ENCODE results near the gene LYAR. TPM values are rescaled to one million over a fixed set of nuclear protein-coding genes. Genes with fewer than 3 reads are reported as not detected.
A peak's percentile ranks its signal among the peaks of the same experiment; 100 is the strongest.

Gene LYAR
- total RNA-seq, 2 donors from 2014 or later, result 25.5 to 41.0 TPM

DNA sequence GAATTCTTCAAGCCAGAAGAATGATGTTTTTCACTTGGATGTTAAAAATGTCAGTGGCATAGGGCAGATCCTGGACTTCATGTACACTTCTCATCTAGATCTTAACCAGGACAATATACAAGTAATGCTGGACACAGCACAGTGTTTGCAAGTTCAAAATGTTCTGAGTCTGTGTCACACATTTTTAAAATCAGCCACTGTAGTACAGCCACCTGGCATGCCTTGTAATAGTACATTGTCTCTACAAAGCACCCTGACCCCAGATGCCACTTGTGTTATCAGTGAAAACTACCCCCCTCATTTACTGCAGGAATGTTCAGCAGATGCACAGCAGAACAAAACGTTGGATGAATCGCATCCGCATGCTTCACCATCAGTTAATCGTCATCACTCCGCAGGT lies 12.0 kb upstream of the LYAR start:
- no peak overlapping the region for H3K4me3 Mint-ChIP-seq
- no peaks in the 10 kb centered on the region for H3K9me3 Mint-ChIP-seq
- H3K27me3 Mint-ChIP-seq (ENCODE audit: low read depth), result no peaks in the 10 kb centered on the region
- no peak overlapping the region for H3K27ac Mint-ChIP-seq
- DNase-seq (no peak), ATAC-seq (replicated peaks in 1 of 2) (no peak)
- no peaks in the 10 kb centered on the region for H3K4me1 Mint-ChIP-seq (ENCODE audit: low read depth)
- H3K36me3 Mint-ChIP-seq (ENCODE audit: insufficient read depth in 2 of 2), result peaks cover 2 to 7% of the 10 kb centered on the region in 2 donors

DNA sequence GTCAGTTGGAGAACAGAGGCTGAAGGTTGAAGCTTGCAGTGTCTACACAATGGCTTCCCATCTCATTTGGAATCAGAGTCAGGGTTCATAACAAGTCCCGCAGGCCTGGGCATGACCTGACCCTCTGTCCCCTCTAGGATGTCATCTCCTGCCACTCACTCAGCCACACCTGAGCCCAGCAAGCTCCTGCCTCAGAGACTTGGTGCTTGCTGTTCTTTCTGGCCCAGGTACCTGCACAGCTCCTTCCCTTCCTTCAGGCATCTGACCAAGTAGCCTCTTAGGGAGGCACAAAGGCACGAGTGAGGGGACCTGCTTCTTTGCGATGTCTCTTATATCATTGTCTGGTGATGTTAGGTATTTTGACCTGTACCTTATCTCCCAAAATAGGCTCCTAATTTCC lies 9.1 kb upstream of the LYAR start:
- DNase-seq (no peak), ATAC-seq (replicated peaks in 1 of 2) (no peak)
- H3K9me3 Mint-ChIP-seq, result no peaks in the 10 kb centered on the region
- H3K4me3 Mint-ChIP-seq, result no peak overlapping the region
- H3K36me3 Mint-ChIP-seq (ENCODE audit: insufficient read depth in 2 of 2), result peaks cover 6 to 17% of the 10 kb centered on the region in 2 donors
- no peaks in the 10 kb centered on the region for H3K27me3 Mint-ChIP-seq (ENCODE audit: low read depth)
- peaks cover 16% of the 10 kb centered on the region for H3K4me1 Mint-ChIP-seq (ENCODE audit: low read depth)
- H3K27ac Mint-ChIP-seq, result peak overlapping the region; percentile 29

DNA sequence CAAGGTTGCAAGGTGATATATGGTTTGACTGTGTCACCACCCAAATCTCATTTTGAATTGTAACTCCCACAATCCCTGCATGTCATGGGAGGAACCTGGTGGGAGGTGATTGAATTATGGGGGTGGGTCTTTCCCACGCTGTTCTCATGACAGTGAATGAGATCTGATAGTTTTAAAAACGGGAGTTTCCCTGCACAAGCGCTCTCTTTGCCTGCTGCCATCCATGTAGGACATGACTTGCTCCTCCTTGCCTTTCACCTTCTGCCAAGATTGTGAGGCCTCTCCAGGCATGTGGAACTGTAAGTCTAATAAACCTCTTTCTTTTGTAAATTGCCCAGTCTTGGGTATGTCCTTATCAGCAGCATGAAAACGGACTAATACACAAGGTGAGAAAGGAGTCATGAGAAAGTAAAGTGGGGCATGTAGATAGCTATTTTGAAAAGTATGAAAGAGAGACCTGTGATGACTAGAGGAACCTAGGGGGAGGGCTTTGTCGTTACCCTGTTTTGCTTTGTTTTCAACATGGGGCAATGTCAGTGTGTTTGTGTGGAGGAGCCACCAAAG lies 6.4 kb upstream of the LYAR start:
- Mint-ChIP-seq H3K36me3 (ENCODE audit: insufficient read depth in 2 of 2) (peaks cover 6 to 9% of the 10 kb centered on the region in 2 donors), H3K27me3 (ENCODE audit: low read depth) (no peaks in the 10 kb centered on the region), H3K4me3 (no peak overlapping the region), H3K9me3 (no peaks in the 10 kb centered on the region), H3K27ac (no peak overlapping the region), H3K4me1 (ENCODE audit: low read depth) (peaks cover 22% of the 10 kb centered on the region)
- no peak for DNase-seq
- no peak for ATAC-seq (replicated peaks in 1 of 2)

DNA sequence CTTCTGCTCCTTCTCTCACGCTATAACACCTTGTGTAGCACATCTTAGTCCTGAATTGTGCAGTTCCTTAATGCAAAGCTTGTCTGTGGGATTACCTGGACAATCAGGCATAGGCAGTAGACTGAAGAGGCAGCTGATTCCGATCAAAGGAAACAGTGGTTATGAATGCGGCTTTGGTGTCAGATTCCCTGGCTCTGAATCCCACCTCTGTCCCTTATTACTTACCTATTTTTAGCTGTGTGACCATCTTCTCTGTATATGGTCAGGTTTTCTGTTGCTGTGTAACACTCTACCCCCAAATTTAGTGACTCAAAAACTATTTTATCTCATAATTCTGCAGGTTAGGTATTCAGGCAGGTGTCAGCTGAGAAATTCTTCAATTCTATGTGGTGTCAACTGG lies 3.3 kb upstream of the LYAR start:
- no peaks in the 10 kb centered on the region for H3K9me3 Mint-ChIP-seq
- H3K4me3 Mint-ChIP-seq, result no peak overlapping the region
- H3K27ac Mint-ChIP-seq, result no peak overlapping the region
- H3K4me1 Mint-ChIP-seq (ENCODE audit: low read depth), result peaks cover 42% of the 10 kb centered on the region
- H3K36me3 Mint-ChIP-seq (ENCODE audit: insufficient read depth in 2 of 2), result peaks cover 5 to 9% of the 10 kb centered on the region in 2 donors
- DNase-seq (no peak), ATAC-seq (replicated peaks in 1 of 2) (no peak)
- H3K27me3 Mint-ChIP-seq (ENCODE audit: low read depth), result no peaks in the 10 kb centered on the region

DNA sequence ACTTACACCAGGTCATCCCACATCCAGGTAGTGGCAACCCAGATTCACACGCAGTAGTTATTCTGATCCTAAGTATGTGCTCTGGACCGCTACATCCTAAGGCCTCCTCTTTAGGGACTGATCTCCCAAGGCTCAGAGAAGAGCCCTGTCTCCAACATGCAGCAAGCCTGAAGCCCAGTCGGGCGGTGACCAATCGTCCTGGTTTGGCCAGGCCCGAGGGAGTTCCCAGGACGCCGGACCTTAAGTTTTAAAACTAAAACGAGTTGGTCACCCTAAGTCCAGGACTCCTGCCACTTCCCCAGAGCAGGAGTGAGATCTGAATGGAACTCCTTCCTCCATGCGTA lies 385 bp downstream of the LYAR start:
- Mint-ChIP-seq H3K27me3 (ENCODE audit: low read depth) (no peaks in the 10 kb centered on the region), H3K4me1 (ENCODE audit: low read depth) (peaks cover 43% of the 10 kb centered on the region)

DNA sequence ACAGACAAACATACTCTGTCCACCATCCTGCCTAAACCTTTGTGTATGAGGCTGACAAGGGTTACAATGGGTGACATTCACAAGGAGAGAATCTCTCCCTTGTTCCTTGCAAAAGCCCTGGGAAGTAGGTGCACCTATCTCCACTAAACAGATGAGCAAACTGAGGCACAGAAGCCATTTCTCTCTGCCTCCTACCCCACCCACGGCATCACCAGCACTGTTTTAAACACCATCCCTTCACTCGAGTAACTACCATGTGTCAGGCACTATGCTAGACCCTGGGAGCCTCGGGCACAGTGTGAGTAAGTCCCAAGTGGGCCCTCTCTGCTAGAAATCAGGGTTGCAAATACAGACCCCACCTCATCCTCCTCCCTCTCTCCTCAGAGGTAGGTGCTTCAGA lies 899 bp downstream of the LYAR start:
- Mint-ChIP-seq H3K27ac (peak overlapping the region; percentile 66), H3K27me3 (ENCODE audit: low read depth) (no peaks in the 10 kb centered on the region), H3K9me3 (no peaks in the 10 kb centered on the region), H3K36me3 (ENCODE audit: insufficient read depth in 2 of 2) (peaks cover 0 to 5% of the 10 kb centered on the region in 2 donors), H3K4me1 (ENCODE audit: low read depth) (peaks cover 43% of the 10 kb centered on the region), H3K4me3 (peak overlapping the region; percentile 95 to 97)
- no peak for ATAC-seq (replicated peaks in 1 of 2)
- no peak for DNase-seq

More for the DNA sequence above, 385 bp downstream of the LYAR start:
- no peaks in the 10 kb centered on the region for H3K9me3 Mint-ChIP-seq
- peak; percentile 11 to 16 for ATAC-seq (replicated peaks in 1 of 2)
- H3K27ac Mint-ChIP-seq, result peak overlapping the region; percentile 66
- DNase-seq, result no peak
- H3K4me3 Mint-ChIP-seq, result peak overlapping the region; percentile 95 to 97
- H3K36me3 Mint-ChIP-seq (ENCODE audit: insufficient read depth in 2 of 2), result peaks cover 0 to 5% of the 10 kb centered on the region in 2 donors

DNA sequence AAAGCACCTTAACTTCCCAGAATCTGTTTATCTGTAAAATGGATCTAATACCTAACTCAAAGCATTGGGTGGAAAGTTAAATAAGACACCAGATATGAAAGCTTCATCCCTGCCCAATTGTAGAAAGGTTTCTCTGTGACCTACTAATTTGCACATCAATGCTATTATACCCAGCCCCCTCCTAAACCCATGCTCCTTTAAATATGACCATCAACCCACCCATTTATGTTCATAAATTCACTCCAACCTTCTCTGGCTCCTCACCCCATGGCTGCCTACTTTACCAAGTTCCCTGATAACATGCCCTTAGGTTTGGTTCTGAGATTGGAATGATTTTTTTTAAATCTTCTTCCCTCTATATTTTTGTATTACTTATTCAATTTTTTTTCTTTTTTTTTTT lies 1.9 kb downstream of the LYAR start:
- no peak for ATAC-seq (replicated peaks in 1 of 2)
- H3K36me3 Mint-ChIP-seq (ENCODE audit: insufficient read depth in 2 of 2), result peaks cover 0 to 6% of the 10 kb centered on the region in 2 donors
- H3K9me3 Mint-ChIP-seq, result no peaks in the 10 kb centered on the region
- H3K4me1 Mint-ChIP-seq (ENCODE audit: low read depth), result peaks cover 43% of the 10 kb centered on the region
- no peaks in the 10 kb centered on the region for H3K27me3 Mint-ChIP-seq (ENCODE audit: low read depth)
- H3K27ac Mint-ChIP-seq, result peak overlapping the region; percentile 74
- DNase-seq, result no peak
- peak overlapping the region; percentile 15 to 97 for H3K4me3 Mint-ChIP-seq

DNA sequence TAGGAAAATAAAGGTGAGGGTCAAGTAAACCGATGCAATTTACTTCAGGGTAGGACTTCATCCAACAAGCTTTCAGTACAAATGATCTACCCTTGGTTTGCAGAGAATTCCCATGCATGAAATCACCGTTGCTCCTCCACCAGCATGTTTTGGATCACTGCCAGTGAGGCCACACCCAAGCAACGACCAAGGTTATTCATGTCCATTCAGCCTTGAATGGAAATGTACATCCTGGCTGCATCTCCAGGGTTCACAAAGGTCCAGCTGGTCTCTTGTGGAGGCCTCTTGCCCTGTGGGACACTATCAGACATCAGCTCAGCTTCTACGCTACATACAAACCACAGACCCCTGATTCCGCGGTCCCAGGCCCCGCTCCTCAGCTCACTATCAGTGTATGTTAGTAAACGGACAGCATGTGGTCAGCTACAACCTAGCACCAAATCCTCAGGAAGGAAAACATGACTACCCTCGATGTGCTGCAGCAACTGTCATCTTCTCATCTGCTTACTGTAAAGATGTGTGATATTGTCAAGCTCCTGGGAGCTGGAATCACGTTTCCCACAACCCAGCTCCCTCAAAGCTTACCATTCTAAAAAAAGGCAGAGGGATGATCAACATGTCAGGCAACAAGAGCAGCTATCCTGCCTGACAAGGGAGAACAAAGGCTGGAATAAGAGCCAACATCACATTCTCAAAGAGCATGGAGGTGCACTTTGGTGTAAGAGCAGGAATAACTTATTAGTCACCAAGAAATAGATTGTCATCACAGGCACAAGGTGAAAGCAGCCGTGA lies 4.9 kb downstream of the LYAR start:
- H3K27me3 Mint-ChIP-seq (ENCODE audit: low read depth), result no peaks in the 10 kb centered on the region
- peaks cover 0 to 16% of the 10 kb centered on the region in 2 donors for H3K36me3 Mint-ChIP-seq (ENCODE audit: insufficient read depth in 2 of 2)
- no peak overlapping the region for H3K4me3 Mint-ChIP-seq
- ATAC-seq (replicated peaks in 1 of 2) (no peak), DNase-seq (no peak)
- H3K9me3 Mint-ChIP-seq, result no peaks in the 10 kb centered on the region
- peaks cover 29% of the 10 kb centered on the region for H3K4me1 Mint-ChIP-seq (ENCODE audit: low read depth)
- no peak overlapping the region for H3K27ac Mint-ChIP-seq

DNA sequence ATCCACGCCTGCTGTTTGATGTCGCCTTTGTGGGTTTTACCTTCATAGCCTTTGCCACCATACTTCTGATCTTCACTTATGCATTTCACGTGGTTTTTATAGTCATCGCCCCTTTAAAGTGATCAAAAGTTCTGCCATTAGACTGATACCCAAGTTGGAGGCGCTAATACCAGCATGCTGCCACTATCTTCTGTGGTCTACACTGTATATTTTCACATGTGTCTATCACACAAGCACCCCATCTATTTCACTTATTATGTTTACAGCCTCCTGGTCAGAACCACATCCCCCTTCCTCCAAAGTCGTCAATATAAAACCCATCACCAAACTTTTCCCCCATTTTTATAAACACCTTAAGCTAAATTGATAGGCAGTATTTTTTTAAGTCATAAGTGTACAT lies 8.2 kb downstream of the LYAR start:
- Mint-ChIP-seq H3K27ac (peak overlapping the region; percentile 8), H3K4me3 (no peak overlapping the region), H3K9me3 (no peaks in the 10 kb centered on the region), H3K4me1 (ENCODE audit: low read depth) (peaks cover 2% of the 10 kb centered on the region), H3K36me3 (ENCODE audit: insufficient read depth in 2 of 2) (peaks cover 2 to 28% of the 10 kb centered on the region in 2 donors), H3K27me3 (ENCODE audit: low read depth) (no peaks in the 10 kb centered on the region)
- ATAC-seq (replicated peaks in 1 of 2) (no peak), DNase-seq (no peak)

DNA sequence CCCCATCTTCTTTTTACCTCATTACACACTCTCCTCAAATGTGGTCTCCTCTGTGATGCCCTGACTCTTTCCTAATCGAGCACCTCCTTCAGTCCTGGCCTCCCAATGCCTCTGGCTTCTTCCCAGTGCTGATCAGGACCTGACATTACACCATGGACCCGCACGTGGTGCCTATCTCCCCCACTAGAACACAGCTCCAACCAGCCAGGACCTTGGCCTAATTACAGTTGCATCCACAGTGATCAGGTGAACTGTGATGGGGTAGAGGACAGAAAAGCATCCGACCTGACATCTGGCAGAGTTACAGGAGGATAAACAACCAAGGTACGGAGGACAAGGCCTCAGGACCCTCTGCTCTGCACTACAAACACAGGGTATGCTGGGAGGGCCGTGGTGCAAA lies 12.4 kb downstream of the LYAR start:
- no peak for DNase-seq
- no peaks in the 10 kb centered on the region for H3K27me3 Mint-ChIP-seq (ENCODE audit: low read depth)
- H3K36me3 Mint-ChIP-seq (ENCODE audit: insufficient read depth in 2 of 2), result peaks cover 4 to 39% of the 10 kb centered on the region in 2 donors
- H3K27ac Mint-ChIP-seq, result no peak overlapping the region
- no peak for ATAC-seq (replicated peaks in 1 of 2)
- H3K4me1 Mint-ChIP-seq (ENCODE audit: low read depth), result no peaks in the 10 kb centered on the region
- no peaks in the 10 kb centered on the region for H3K9me3 Mint-ChIP-seq
- H3K4me3 Mint-ChIP-seq, result no peak overlapping the region

DNA sequence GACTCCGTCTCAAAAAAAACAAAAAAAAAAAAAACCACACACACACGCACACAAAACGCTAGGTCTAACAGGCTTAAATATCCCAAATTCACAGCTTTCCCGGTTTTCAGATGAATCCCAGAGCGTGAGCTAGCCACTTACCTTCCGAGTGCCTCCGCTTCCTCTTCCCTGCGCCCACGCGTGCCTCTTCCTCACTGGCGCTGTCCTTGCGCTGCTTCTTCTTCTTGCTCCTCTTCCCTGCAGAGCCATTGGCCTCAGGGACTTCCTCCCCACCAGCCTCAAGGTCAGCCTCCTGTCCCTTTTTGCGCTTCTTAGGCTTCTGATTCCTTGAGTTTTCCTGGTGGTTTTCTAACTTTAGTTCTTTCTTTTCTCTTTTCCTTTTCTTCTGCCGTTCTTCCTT lies 15.7 kb downstream of the LYAR start:
- Mint-ChIP-seq H3K4me3 (no peak overlapping the region), H3K27ac (peak overlapping the region; percentile 16), H3K27me3 (ENCODE audit: low read depth) (no peaks in the 10 kb centered on the region), H3K4me1 (ENCODE audit: low read depth) (no peaks in the 10 kb centered on the region), H3K9me3 (no peaks in the 10 kb centered on the region), H3K36me3 (ENCODE audit: insufficient read depth in 2 of 2) (peaks cover 6 to 37% of the 10 kb centered on the region in 2 donors)
- DNase-seq (no peak), ATAC-seq (replicated peaks in 1 of 2) (no peak)

DNA sequence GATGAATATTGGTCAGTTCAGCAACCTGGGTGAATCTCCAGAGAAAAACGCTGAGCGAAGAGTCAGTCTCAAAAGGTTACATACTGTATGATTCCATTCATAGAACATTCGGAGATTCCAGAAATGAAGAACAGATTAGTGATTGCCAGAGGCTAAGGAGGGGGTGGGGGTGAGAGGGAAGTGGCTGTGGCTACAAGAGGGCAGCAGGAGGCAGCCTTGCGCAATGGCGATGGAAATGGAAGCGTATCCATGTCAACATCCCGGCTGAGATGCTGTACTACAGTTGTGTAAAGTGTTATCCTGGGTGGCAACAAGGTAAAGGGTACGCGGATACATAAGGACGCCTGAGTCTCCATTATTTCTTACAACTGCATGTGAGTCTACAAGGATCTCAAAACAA lies 18.0 kb downstream of the LYAR start:
- Mint-ChIP-seq H3K9me3 (no peaks in the 10 kb centered on the region), H3K4me1 (ENCODE audit: low read depth) (no peaks in the 10 kb centered on the region), H3K27ac (peak overlapping the region; percentile 14), H3K27me3 (ENCODE audit: low read depth) (no peaks in the 10 kb centered on the region), H3K4me3 (no peak overlapping the region), H3K36me3 (ENCODE audit: insufficient read depth in 2 of 2) (peaks cover 5 to 40% of the 10 kb centered on the region in 2 donors)
- ATAC-seq (replicated peaks in 1 of 2) (no peak), DNase-seq (no peak)

DNA sequence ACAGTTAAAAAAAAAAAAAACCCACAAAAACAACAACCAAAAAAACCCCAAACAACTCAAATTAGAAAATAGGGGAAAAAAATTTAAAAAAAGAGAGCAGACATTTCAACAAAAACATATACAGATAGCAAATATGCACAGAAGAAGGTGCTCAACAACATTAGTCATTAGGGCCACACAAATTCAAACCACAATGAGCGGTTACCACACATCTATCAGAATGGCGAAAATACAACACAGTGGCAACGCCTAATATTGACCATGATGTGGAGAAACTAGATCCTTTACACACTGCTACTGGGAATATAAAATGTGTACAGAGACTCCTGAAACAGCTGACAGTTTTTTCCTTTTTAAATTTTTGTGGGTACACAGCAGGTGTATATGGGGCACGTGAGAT lies 19.4 kb downstream of the LYAR start:
- no peaks in the 10 kb centered on the region for H3K9me3 Mint-ChIP-seq
- H3K4me3 Mint-ChIP-seq, result peak overlapping the region in 1 of 2 donors; percentile 25
- DNase-seq (no peak), ATAC-seq (replicated peaks in 1 of 2) (no peak)
- no peaks in the 10 kb centered on the region for H3K27me3 Mint-ChIP-seq (ENCODE audit: low read depth)
- peaks cover 6 to 33% of the 10 kb centered on the region in 2 donors for H3K36me3 Mint-ChIP-seq (ENCODE audit: insufficient read depth in 2 of 2)
- H3K27ac Mint-ChIP-seq, result peak overlapping the region; percentile 72
- no peaks in the 10 kb centered on the region for H3K4me1 Mint-ChIP-seq (ENCODE audit: low read depth)

DNA sequence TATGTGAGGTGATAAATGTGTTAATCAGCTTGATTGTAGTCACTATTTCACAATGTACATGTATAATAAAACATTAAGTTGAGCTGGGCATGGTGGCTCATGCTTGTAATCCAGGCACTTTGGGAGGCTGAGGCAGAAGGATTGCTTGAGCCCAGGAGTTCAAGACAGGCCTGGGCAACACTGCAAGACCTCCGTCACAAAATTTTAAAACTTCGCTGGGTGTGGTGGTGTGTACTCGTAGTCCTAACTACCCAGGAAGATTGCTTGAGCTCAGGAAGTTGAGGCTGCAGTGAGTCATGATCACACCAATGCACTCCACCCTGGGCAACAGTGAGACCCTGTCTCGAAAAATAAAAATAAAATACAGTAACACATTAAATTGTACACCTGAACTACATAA lies 20.1 kb downstream of the LYAR start:
- peak in 1 of 2 donors; percentile 70 for ATAC-seq (replicated peaks in 1 of 2)
- Mint-ChIP-seq H3K9me3 (no peaks in the 10 kb centered on the region), H3K27ac (peak overlapping the region; percentile 49), H3K36me3 (ENCODE audit: insufficient read depth in 2 of 2) (peaks cover 6 to 32% of the 10 kb centered on the region in 2 donors), H3K27me3 (ENCODE audit: low read depth) (no peaks in the 10 kb centered on the region), H3K4me1 (ENCODE audit: low read depth) (no peaks in the 10 kb centered on the region), H3K4me3 (peak overlapping the region in 1 of 2 donors; percentile 74)
- no peak for DNase-seq
